Liver (tissue), 8 donors: ENCODE results near the gene RMP24.

ENCODE experiments used
- DNase-seq: peaks from one replicate; pipeline ENCODE4 v3.0.0-alpha.2; 2017; ENCODE audit warnings: low spot score
- H3K27ac ChIP-seq, 2 donors: one replicate each; pipeline ENCODE4 v1.7.0; 2013; ENCODE audit warnings: inconsistent platforms in 2 of 2, low read length in 2 of 2, control low read depth in 1 of 2, low read depth in 1 of 2, mild to moderate bottlenecking in 1 of 2
- H3K27me3 ChIP-seq, 4 donors: one replicate each; pipeline versions ENCODE4 v1.6.1 to v1.7.0; 2013; ENCODE audit warnings: low read length in 3 of 4, inconsistent platforms in 1 of 4, mild to moderate bottlenecking in 1 of 4, moderate library complexity in 1 of 4; ENCODE audit not compliant: control insufficient read depth in 4 of 4, insufficient read depth in 4 of 4
- H3K36me3 ChIP-seq, 4 donors: one replicate each; pipeline versions ENCODE4 v1.6.1 to v1.7.0; 2013; ENCODE audit warnings: low read length in 3 of 4, mild to moderate bottlenecking in 3 of 4, low read depth in 1 of 4, moderate library complexity in 1 of 4; ENCODE audit not compliant: control insufficient read depth in 4 of 4, insufficient read depth in 3 of 4
- H3K4me1 ChIP-seq, 4 donors: one replicate each; pipeline versions ENCODE4 v1.6.1 to v1.7.0; 2013; ENCODE audit warnings: low read length in 3 of 4, mild to moderate bottlenecking in 3 of 4, moderate library complexity in 1 of 4; ENCODE audit not compliant: control insufficient read depth in 4 of 4, insufficient read depth in 4 of 4
- H3K4me3 ChIP-seq, 3 donors: one replicate each; pipeline versions ENCODE4 v1.6.1 to v1.7.0; 2013; ENCODE audit warnings: low read length in 3 of 3, control low read depth in 1 of 3, low read depth in 1 of 3, mild to moderate bottlenecking in 1 of 3
- H3K9ac ChIP-seq, 2 donors: one replicate each; pipeline ENCODE4 v1.7.0; 2013; ENCODE audit warnings: low read length in 2 of 2, mild to moderate bottlenecking in 2 of 2, moderate library complexity in 2 of 2, control low read depth in 1 of 2, low read depth in 1 of 2
- H3K9me3 ChIP-seq, 4 donors: one replicate each; pipeline versions ENCODE4 v1.6.1 to v1.7.0; 2013; ENCODE audit warnings: low read length in 3 of 4; ENCODE audit not compliant: control insufficient read depth in 4 of 4
- ATF3 ChIP-seq: IDR thresholded peaks from 2 replicates; pipeline ENCODE4 v1.6.1; 2016; ENCODE audit warnings: antibody characterized with exemption
- EGR1 ChIP-seq, 2 donors: IDR thresholded peaks; 2 replicates each; pipeline ENCODE4 v1.6.1; 2016 to 2018; ENCODE audit warnings: antibody characterized with exemption in 2 of 2, low read depth in 2 of 2
- FOXA2 ChIP-seq: IDR thresholded peaks from 2 replicates; pipeline ENCODE4 v1.6.1; 2016; ENCODE audit warnings: antibody characterized with exemption
- GABPA ChIP-seq, 2 donors: IDR thresholded peaks in 1 of 2; conservative IDR thresholded peaks in 1 of 2; 2 replicates each; pipeline ENCODE4 v1.6.1; 2016; ENCODE audit warnings: antibody characterized with exemption in 2 of 2, mild to moderate bottlenecking in 1 of 2, moderate library complexity in 1 of 2
- HNF4G ChIP-seq: IDR thresholded peaks from 2 replicates; pipeline ENCODE4 v1.6.1; 2016; ENCODE audit warnings: antibody characterized with exemption
- JUND ChIP-seq, 2 donors: IDR thresholded peaks; 2 replicates each; pipeline ENCODE4 v1.6.1; 2016; ENCODE audit warnings: antibody characterized with exemption in 2 of 2
- NR2F2 ChIP-seq: IDR thresholded peaks from 2 replicates; pipeline ENCODE4 v1.6.1; 2016; ENCODE audit warnings: antibody characterized with exemption
- RAD21 ChIP-seq, 2 donors: IDR thresholded peaks; 2 replicates each; pipeline ENCODE4 v1.6.1; 2016; ENCODE audit warnings: antibody characterized with exemption in 2 of 2, mild to moderate bottlenecking in 2 of 2
- RXRA ChIP-seq, 2 donors: IDR thresholded peaks; 2 replicates each; pipeline ENCODE4 v1.6.1; 2017 to 2018; ENCODE audit warnings: antibody characterized with exemption in 2 of 2, mild to moderate bottlenecking in 1 of 2
- SP1 ChIP-seq: IDR thresholded peaks from 2 replicates; pipeline ENCODE4 v1.6.1; 2018; ENCODE audit warnings: antibody characterized with exemption, mild to moderate bottlenecking
- TAF1 ChIP-seq: conservative IDR thresholded peaks from 2 replicates; pipeline ENCODE4 v1.6.1; 2016; ENCODE audit warnings: antibody characterized with exemption, mild to moderate bottlenecking
- YY1 ChIP-seq: IDR thresholded peaks from 2 replicates; pipeline ENCODE4 v1.6.1; 2016; ENCODE audit warnings: antibody characterized with exemption, mild to moderate bottlenecking
- ZBTB33 ChIP-seq: IDR thresholded peaks from 2 replicates; pipeline ENCODE4 v1.6.1; 2016; ENCODE audit warnings: antibody characterized with exemption
- WGBS: extraction: QIAGEN DNeasy Blood & Tissue Kit; methylation state at CpG from one replicate; pipeline ENCODE4 v1.1.7; 2013; 5-methylcytosine and 5-hydroxymethylcytosine counted together
- TF ChIP-seq, protein P1 (sequence below): fragments of 150-350 bp; IDR thresholded peaks from 2 replicates; pipeline ENCODE4 v1.5.1; 2017; ENCODE audit warnings: improper control_type of control experiment, low read depth, low read length; ENCODE audit not compliant: missing input control
- TF ChIP-seq, protein P2 (sequence below): IDR thresholded peaks from 2 replicates; pipeline ENCODE4 v1.6.1; 2016; ENCODE audit warnings: antibody characterized with exemption, mild to moderate bottlenecking
- donor health status: healthy.
- donor health status: healthy.
- donor health status: healthy.
- donor health status: healthy.
- donor health status: healthy.

The RMP24 gene

DNA sequence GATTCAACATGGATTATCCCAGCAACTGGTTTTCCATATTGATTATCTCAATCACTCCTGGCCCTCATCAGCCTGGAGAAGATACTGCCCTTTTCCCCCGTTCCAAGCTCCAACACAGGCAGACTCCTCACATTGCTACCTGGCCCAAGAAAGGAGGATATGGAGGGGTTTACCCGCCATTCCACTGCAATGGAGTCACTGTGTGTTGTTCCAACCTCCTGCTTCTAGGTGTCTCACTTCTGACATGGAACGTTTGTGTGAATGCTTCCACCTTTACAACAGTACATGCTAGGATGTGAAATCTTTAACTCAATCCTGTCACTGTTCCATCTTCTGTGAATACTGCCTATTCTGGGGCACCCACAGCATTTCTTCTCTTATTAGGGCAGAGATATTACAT, 36.7 kb downstream of the RMP24 start:
- no peaks in the 10 kb centered on the region for H3K9me3 ChIP-seq
- DNase-seq = no peak
- no peaks in the 10 kb centered on the region for H3K27me3 ChIP-seq
- no peak overlapping the region for H3K9ac ChIP-seq
- WGBS = 85% methylated on average over 3 of the region's 3 CpGs
- H3K27ac ChIP-seq = no peak overlapping the region
- no peaks in the 10 kb centered on the region for H3K36me3 ChIP-seq
- TF ChIP-seq GABPA (IDR thresholded peaks at IDR 0.05 in 1 of 2, conservative IDR thresholded peaks at IDR 0.05 in 1 of 2) (no peak), HNF4G (no peak), ZBTB33 (no peak), JUND (IDR thresholded peaks at IDR 0.05) (no peak), RXRA (IDR thresholded peaks at IDR 0.05) (no peak), TAF1 (no peak), RAD21 (IDR thresholded peaks at IDR 0.05) (no peak), SP1 (no peak), FOXA2 (no peak)
- TF ChIP-seq, protein P1, sequence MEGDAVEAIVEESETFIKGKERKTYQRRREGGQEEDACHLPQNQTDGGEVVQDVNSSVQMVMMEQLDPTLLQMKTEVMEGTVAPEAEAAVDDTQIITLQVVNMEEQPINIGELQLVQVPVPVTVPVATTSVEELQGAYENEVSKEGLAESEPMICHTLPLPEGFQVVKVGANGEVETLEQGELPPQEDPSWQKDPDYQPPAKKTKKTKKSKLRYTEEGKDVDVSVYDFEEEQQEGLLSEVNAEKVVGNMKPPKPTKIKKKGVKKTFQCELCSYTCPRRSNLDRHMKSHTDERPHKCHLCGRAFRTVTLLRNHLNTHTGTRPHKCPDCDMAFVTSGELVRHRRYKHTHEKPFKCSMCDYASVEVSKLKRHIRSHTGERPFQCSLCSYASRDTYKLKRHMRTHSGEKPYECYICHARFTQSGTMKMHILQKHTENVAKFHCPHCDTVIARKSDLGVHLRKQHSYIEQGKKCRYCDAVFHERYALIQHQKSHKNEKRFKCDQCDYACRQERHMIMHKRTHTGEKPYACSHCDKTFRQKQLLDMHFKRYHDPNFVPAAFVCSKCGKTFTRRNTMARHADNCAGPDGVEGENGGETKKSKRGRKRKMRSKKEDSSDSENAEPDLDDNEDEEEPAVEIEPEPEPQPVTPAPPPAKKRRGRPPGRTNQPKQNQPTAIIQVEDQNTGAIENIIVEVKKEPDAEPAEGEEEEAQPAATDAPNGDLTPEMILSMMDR = no peak
- H3K4me1 ChIP-seq = no peaks in the 10 kb centered on the region
- no peak overlapping the region for H3K4me3 ChIP-seq

- Histone ChIP-seq H3K9me3 (no peaks in the 10 kb centered on the region), H3K4me3 (no peak overlapping the region), H3K36me3 (no peaks in the 10 kb centered on the region), H3K9ac (no peak overlapping the region), H3K27me3 (no peaks in the 10 kb centered on the region), H3K27ac (no peak overlapping the region), H3K4me1 (no peaks in the 10 kb centered on the region)
- no peak for DNase-seq
- WGBS = 98% methylated on average over 2 of the region's 2 CpGs
- TF ChIP-seq EGR1 (IDR thresholded peaks at IDR 0.05; ENCODE audit: low read depth in 2 of 2) (no peak), FOXA2 (no peak), SP1 (no peak), GABPA (IDR thresholded peaks at IDR 0.05 in 1 of 2, conservative IDR thresholded peaks at IDR 0.05 in 1 of 2) (no peak), ATF3 (no peak), ZBTB33 (no peak), YY1 (no peak), NR2F2 (no peak), RXRA (IDR thresholded peaks at IDR 0.05) (no peak)
- TF ChIP-seq, protein P2, sequence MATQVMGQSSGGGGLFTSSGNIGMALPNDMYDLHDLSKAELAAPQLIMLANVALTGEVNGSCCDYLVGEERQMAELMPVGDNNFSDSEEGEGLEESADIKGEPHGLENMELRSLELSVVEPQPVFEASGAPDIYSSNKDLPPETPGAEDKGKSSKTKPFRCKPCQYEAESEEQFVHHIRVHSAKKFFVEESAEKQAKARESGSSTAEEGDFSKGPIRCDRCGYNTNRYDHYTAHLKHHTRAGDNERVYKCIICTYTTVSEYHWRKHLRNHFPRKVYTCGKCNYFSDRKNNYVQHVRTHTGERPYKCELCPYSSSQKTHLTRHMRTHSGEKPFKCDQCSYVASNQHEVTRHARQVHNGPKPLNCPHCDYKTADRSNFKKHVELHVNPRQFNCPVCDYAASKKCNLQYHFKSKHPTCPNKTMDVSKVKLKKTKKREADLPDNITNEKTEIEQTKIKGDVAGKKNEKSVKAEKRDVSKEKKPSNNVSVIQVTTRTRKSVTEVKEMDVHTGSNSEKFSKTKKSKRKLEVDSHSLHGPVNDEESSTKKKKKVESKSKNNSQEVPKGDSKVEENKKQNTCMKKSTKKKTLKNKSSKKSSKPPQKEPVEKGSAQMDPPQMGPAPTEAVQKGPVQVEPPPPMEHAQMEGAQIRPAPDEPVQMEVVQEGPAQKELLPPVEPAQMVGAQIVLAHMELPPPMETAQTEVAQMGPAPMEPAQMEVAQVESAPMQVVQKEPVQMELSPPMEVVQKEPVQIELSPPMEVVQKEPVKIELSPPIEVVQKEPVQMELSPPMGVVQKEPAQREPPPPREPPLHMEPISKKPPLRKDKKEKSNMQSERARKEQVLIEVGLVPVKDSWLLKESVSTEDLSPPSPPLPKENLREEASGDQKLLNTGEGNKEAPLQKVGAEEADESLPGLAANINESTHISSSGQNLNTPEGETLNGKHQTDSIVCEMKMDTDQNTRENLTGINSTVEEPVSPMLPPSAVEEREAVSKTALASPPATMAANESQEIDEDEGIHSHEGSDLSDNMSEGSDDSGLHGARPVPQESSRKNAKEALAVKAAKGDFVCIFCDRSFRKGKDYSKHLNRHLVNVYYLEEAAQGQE = no peak
Measured at GRCh38 chr18:36012891-36013290, 40.4 kb downstream of the RMP24 start.
